ENCODE results near the gene MMP2. TPM values are rescaled to one million over a fixed set of nuclear protein-coding genes. Genes with fewer than 3 reads are reported as not detected.

The MMP2 gene
- total and polyA plus RNA-seq, 10 of the 15 experiments (the other 5 are each of a cell fraction or from before 2014, with no cell fraction given), result 0.37 to 0.80 (median 0.59) TPM; not detected in 7

DNA sequence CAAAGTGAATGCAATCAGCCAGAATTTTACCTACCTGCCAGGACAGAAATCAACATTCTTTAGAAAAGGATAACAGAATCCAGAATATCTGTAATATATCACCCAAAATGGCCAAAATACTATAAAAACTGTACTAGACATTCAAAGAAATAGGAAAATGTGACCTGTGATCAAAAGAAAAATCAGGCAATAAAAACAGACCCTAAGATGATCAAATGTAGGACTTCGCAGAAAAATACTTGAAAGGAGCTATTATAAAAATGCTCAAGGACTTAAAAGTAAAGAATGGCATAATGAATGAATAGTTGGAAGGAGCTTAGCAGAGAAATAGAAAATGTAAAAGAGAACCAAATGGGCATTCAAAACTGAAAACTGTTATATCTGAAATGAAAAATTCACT is 33.9 kb downstream of the MMP2 start (continued):
- TF ChIP-seq, protein P1, sequence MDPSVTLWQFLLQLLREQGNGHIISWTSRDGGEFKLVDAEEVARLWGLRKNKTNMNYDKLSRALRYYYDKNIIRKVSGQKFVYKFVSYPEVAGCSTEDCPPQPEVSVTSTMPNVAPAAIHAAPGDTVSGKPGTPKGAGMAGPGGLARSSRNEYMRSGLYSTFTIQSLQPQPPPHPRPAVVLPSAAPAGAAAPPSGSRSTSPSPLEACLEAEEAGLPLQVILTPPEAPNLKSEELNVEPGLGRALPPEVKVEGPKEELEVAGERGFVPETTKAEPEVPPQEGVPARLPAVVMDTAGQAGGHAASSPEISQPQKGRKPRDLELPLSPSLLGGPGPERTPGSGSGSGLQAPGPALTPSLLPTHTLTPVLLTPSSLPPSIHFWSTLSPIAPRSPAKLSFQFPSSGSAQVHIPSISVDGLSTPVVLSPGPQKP (IDR thresholded peaks at IDR 0.05; ENCODE audit: low read depth, low read length), result no peak
- TF ChIP-seq YY1 (IDR thresholded peaks at IDR 0.05; ENCODE audit: low read depth, low read length) (no peak), RAD51 (IDR thresholded peaks at IDR 0.05) (no peak), SRF (IDR thresholded peaks at IDR 0.05; ENCODE audit: low read depth in 2 of 2, low read length in 2 of 2) (no peak), NR2C2 (IDR thresholded peaks at IDR 0.05; ENCODE audit: borderline replicate concordance, control insufficient read depth, insufficient read length, low read depth) (no peak), SMAD1 (IDR thresholded peaks at IDR 0.05; ENCODE audit: low read depth, partially characterized antibody) (no peak)

DNA sequence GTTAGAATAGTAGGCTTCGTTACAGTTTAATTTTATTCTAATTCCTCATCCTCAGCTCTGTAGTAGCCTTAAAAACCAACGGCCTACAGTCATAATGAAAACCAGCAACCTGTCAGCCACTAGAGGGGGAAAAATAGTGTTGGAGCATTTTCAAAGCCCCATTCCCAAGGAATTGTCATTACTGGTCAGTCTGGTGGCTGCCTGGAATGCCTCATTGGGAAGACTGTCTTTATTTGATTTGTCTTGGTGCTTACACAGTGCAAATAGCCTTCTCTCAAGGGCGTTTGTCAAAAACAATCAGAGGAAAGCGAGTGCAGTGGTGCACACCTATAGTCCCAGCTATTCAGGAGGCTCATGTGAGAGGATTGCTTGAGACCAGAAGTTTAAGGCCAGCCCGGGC is 34.6 kb downstream of the MMP2 start:
- ChIA-PET RAD21 (ENCODE audit: unreplicated experiment) (no interaction called here), POLR2A (no interaction called here), SMC1A (ENCODE audit: uncharacterized antibody, unreplicated experiment) (no interaction called here), CTCF (interaction anchor here (1.8 kb wide), 1 partner anchor 18 kb away, joined by 5 read pairs; no protein-coding TSS in a partner anchor)
- BruUV-seq (replicated peaks), result no TSS peak
- no peak for ATAC-seq
- no peaks in the 10 kb centered on the region for H3K36me3 ChIP-seq (ENCODE audit: control insufficient read depth in 2 of 2, insufficient read depth in 2 of 2, low read length in 1 of 2)
- H3K79me2 ChIP-seq (ENCODE audit: control insufficient read depth, insufficient read depth, low read length), result no peaks in the 10 kb centered on the region
- H3K9me3 ChIP-seq (replicated peaks; ENCODE audit: control insufficient read depth, insufficient read depth, low read length), result no peaks in the 10 kb centered on the region; the same call in 2 of the 3 replicates
- FAIRE-seq, result no peak
- no peak for DNase-seq (ENCODE audit: low read depth, low spot score)
- no peak overlapping the region for H3K9ac ChIP-seq (ENCODE audit: control insufficient read depth, insufficient read depth, low read length)
- in situ Hi-C loops (cut with MboI) (no loop called here), intact Hi-C loops (cut with micrococcal nuclease; ENCODE audit: unreplicated experiment) (no loop called here)
- no peak overlapping the region for H3K4me3 ChIP-seq
- H3K27me3 ChIP-seq (replicated peaks in 1 of 2; ENCODE audit: control insufficient read depth in 2 of 2, insufficient read depth in 2 of 2, low read length in 1 of 2), result no peaks in the 10 kb centered on the region; a peak in 1 of 4 replicates
- H3K4me2 ChIP-seq (ENCODE audit: control insufficient read depth, insufficient read depth), result no peak overlapping the region
- H2AFZ ChIP-seq (ENCODE audit: control insufficient read depth, low read depth, low read length), result no peak overlapping the region
- WGBS (ENCODE audit: insufficient coverage, insufficient replicate concordance, low lambda C conversion rate, missing lambda C conversion rate), result 6% methylated on average over 5 of the region's 5 CpGs
- no peaks in the 10 kb centered on the region for H4K20me1 ChIP-seq (ENCODE audit: control insufficient read depth, insufficient read depth)
- no peak overlapping the region for H3K27ac ChIP-seq (ENCODE audit: control insufficient read depth, insufficient read depth)
- TF ChIP-seq, protein P2, sequence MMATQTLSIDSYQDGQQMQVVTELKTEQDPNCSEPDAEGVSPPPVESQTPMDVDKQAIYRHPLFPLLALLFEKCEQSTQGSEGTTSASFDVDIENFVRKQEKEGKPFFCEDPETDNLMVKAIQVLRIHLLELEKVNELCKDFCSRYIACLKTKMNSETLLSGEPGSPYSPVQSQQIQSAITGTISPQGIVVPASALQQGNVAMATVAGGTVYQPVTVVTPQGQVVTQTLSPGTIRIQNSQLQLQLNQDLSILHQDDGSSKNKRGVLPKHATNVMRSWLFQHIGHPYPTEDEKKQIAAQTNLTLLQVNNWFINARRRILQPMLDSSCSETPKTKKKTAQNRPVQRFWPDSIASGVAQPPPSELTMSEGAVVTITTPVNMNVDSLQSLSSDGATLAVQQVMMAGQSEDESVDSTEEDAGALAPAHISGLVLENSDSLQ (IDR thresholded peaks at IDR 0.05), result no peak
- TF ChIP-seq ETV6 (conservative IDR thresholded peaks at IDR 0.05 in 1 of 2, IDR thresholded peaks at IDR 0.05 in 1 of 2; ENCODE audit: borderline replicate concordance in 1 of 2, low read depth in 1 of 2) (no peak), CBFB (IDR thresholded peaks at IDR 0.05; ENCODE audit: low read depth) (no peak), CREM (IDR thresholded peaks at IDR 0.05; ENCODE audit: low read depth) (no peak), EED (IDR thresholded peaks at IDR 0.05; ENCODE audit: low read depth) (no peak)
- H3K4me1 ChIP-seq (ENCODE audit: control insufficient read depth, insufficient read depth, low read length), result no peaks in the 10 kb centered on the region

Measured in GM12878 (cell line).